SK-N-SH (cell line): ENCODE results near the gene HSPG2. TPM values are rescaled to one million over a fixed set of nuclear protein-coding genes. Genes with fewer than 3 reads are reported as not detected.

Source experiments
- CTCF ChIA-PET: fragments of 300-600, 350-600 bp; formaldehyde crosslinking; extraction: SDS; loops from one replicate; lab custom pipeline; 2021; lab: Yijun Ruan, JAX
- POLR2A ChIA-PET: fragments of 350-600 bp; sonication (Branson Sonifier 250); formaldehyde crosslinking; extraction: SDS; loops from one replicate; lab custom pipeline; 2020; ENCODE audit warnings: antibody characterized with exemption, inconsistent platforms; lab: Yijun Ruan, JAX
- DNase-seq: peaks from one replicate; pipeline ENCODE4 v3.0.0; 2012
- H2AFZ ChIP-seq: fragments of 200-600 bp; sonication (generic); 2 replicates; pipeline ENCODE4 v1.8.1; 2016; ENCODE audit warnings: antibody characterized with exemption, mild to moderate bottlenecking, low read depth
- H3F3A ChIP-seq: fragments of 200-600 bp; sonication (generic); replicated peaks from 2 replicates; pipeline ENCODE3; 2016; ENCODE audit warnings: antibody characterized with exemption, mild to moderate bottlenecking; ENCODE audit not compliant: insufficient read depth
- H3K27ac ChIP-seq, 2 experiments: fragments of 200-500 bp in 1 of 2; fragments of 200-600 bp in 1 of 2; sonication (Bioruptor generic) in 1 of 2; sonication (generic), shearing (Covaris generic) in 1 of 2; 2 replicates each; pipeline versions ENCODE4 v1.5.1 to v1.6.1; 2014 to 2016; ENCODE audit warnings: low read depth in 2 of 2, inconsistent platforms in 1 of 2, low read length in 1 of 2, mild to moderate bottlenecking in 1 of 2, mixed read lengths in 1 of 2
- H3K27me3 ChIP-seq: fragments of 200-600 bp; sonication (generic), shearing (Covaris generic); 2 replicates; pipeline ENCODE4 v1.6.1; 2016; ENCODE audit warnings: mixed run types; ENCODE audit not compliant: insufficient read depth
- H3K36me3 ChIP-seq, 2 experiments: fragments of 200-500 bp in 1 of 2; fragments of 200-600 bp in 1 of 2; sonication (Bioruptor generic) in 1 of 2; sonication (generic) in 1 of 2; replicated peaks in 1 of 2; 2 replicates each; pipeline versions ENCODE3 to v1.5.1; 2014 to 2016; ENCODE audit warnings: low read length in 1 of 2, mild to moderate bottlenecking in 1 of 2; ENCODE audit not compliant: insufficient read depth in 2 of 2, control insufficient read depth in 1 of 2
- H3K4me1 ChIP-seq, 2 experiments: fragments of 200-500 bp in 1 of 2; fragments of 200-600 bp in 1 of 2; sonication (Bioruptor generic) in 1 of 2; sonication (generic), shearing (Covaris generic) in 1 of 2; 2 replicates each; pipeline versions ENCODE4 v1.5.1 to v1.6.1; 2014 to 2016; ENCODE audit warnings: low read depth in 1 of 2, low read length in 1 of 2, mixed run types in 1 of 2; ENCODE audit not compliant: insufficient read depth in 2 of 2, control insufficient read depth in 1 of 2
- H3K4me2 ChIP-seq: fragments of 200-600 bp; sonication (generic), shearing (Covaris generic); 2 replicates; pipeline ENCODE4 v1.6.1; 2017; ENCODE audit warnings: mixed run types
- H3K4me3 ChIP-seq, 2 experiments: fragments of 200-500 bp in 1 of 2; fragments of 200-600 bp in 1 of 2; sonication (Bioruptor generic) in 1 of 2; sonication (generic), shearing (Covaris generic) in 1 of 2; 2 replicates each; pipeline versions ENCODE4 v1.5.1 to v1.8.1; 2014 to 2016; ENCODE audit warnings: low read depth in 2 of 2, inconsistent platforms in 1 of 2, low read length in 1 of 2, mild to moderate bottlenecking in 1 of 2, mixed read lengths in 1 of 2, moderate library complexity in 1 of 2
- H3K79me2 ChIP-seq: fragments of 200-600 bp; sonication (generic); 2 replicates; pipeline ENCODE4 v1.8.1; 2017; ENCODE audit warnings: mild to moderate bottlenecking; ENCODE audit not compliant: insufficient read depth
- H3K9ac ChIP-seq: fragments of 200-600 bp; sonication (generic); 2 replicates; pipeline ENCODE4 v1.6.1; 2017; ENCODE audit warnings: mixed run types
- H3K9me2 ChIP-seq: fragments of 200-600 bp; sonication (generic); 2 replicates; pipeline ENCODE4 v1.6.1; 2017; ENCODE audit warnings: mixed run types
- H3K9me3 ChIP-seq: fragments of 200-600 bp; sonication (generic); 2 replicates; pipeline ENCODE4 v1.6.1; 2017; ENCODE audit warnings: mixed run types, mild to moderate bottlenecking, moderate library complexity
- H4K20me1 ChIP-seq: fragments of 200-600 bp; sonication (generic); 2 replicates; pipeline ENCODE4 v1.6.1; 2017; ENCODE audit warnings: mild to moderate bottlenecking, mixed run types; ENCODE audit not compliant: insufficient read depth
- CHD2 ChIP-seq: fragments of 150-350 bp; IDR thresholded peaks from 2 replicates; pipeline ENCODE4 v1.6.1; 2018; ENCODE audit warnings: low read length; ENCODE audit not compliant: partially characterized antibody
- ELF1 ChIP-seq: IDR thresholded peaks from 2 replicates; pipeline ENCODE4 v1.4.0; 2012
- EP300 ChIP-seq, 2 experiments: IDR thresholded peaks; 2 replicates each; pipeline versions ENCODE4 v1.4.0 to v1.6.1; 2012; ENCODE audit warnings: borderline replicate concordance in 1 of 2, low read depth in 1 of 2, low read length in 1 of 2
- EZH2phosphoT487 ChIP-seq: fragments of 200-600 bp; sonication (generic); IDR thresholded peaks from 2 replicates; pipeline ENCODE4 v1.6.1; 2017; ENCODE audit warnings: low read depth, mixed run types, mild to moderate bottlenecking, antibody characterized with exemption, moderate library complexity, borderline replicate concordance
- FOSL2 ChIP-seq: IDR thresholded peaks from 2 replicates; pipeline ENCODE4 v1.4.0; 2012; ENCODE audit warnings: low read depth, mild to moderate bottlenecking, moderate library complexity, borderline replicate concordance
- FOXJ3 ChIP-seq: sonication (generic); formaldehyde crosslinking; IDR thresholded peaks from 2 replicates; pipeline ENCODE4 v1.5.1; 2020; ENCODE audit warnings: mild to moderate bottlenecking, missing genetic modification reagents
- JUND ChIP-seq: IDR thresholded peaks from 2 replicates; pipeline ENCODE4 v1.4.0; 2012
- MEF2A ChIP-seq: IDR thresholded peaks from 2 replicates; pipeline ENCODE4 v1.4.0; 2012; ENCODE audit warnings: low read depth, borderline replicate concordance
- MXI1 ChIP-seq: IDR thresholded peaks from 2 replicates; pipeline ENCODE4 v1.6.1; 2012; ENCODE audit warnings: mild to moderate bottlenecking, low read depth, low read length, improper control_type of control experiment
- NFIC ChIP-seq: IDR thresholded peaks from 2 replicates; pipeline ENCODE4 v1.4.0; 2012; ENCODE audit warnings: borderline replicate concordance
- RAD21 ChIP-seq: IDR thresholded peaks from 2 replicates; pipeline ENCODE4 v1.6.1; 2012; ENCODE audit warnings: mild to moderate bottlenecking, low read length
- RCOR1 ChIP-seq: fragments of 150-350 bp; IDR thresholded peaks from 2 replicates; pipeline ENCODE4 v1.6.1; 2017; ENCODE audit warnings: antibody characterized with exemption, low read length
- RFX5 ChIP-seq: IDR thresholded peaks from 2 replicates; pipeline ENCODE4 v1.6.1; 2012; ENCODE audit warnings: mild to moderate bottlenecking, improper control_type of control experiment, low read length
- SIN3A ChIP-seq: IDR thresholded peaks from 2 replicates; pipeline ENCODE4 v1.6.1; 2012; ENCODE audit warnings: low read depth, mild to moderate bottlenecking, low read length, moderate library complexity, borderline replicate concordance
- SMC3 ChIP-seq: IDR thresholded peaks from 2 replicates; pipeline ENCODE4 v1.6.1; 2012; ENCODE audit warnings: low read depth, low read length, improper control_type of control experiment
- YY1 ChIP-seq: IDR thresholded peaks from 2 replicates; pipeline ENCODE4 v1.4.0; 2012; ENCODE audit warnings: low read depth, mild to moderate bottlenecking
- WGBS: methylation state at CpG from one replicate; pipeline ENCODE4 v1.1.6; 2017; ENCODE audit warnings: low lambda C conversion rate; 5-methylcytosine and 5-hydroxymethylcytosine counted together
- polyA plus RNA-seq, 3 experiments: library from polyadenylated mRNA; depleted of rRNA; stranded (reverse); fragments of >200 nt; gene quantifications; 2 replicates each; pipeline ENCODE4 v1.2.3, GENCODE V29; 2012
- TF ChIP-seq, protein P1 (sequence below): fragments of 150-350 bp; IDR thresholded peaks from 2 replicates; pipeline ENCODE4 v1.6.1; 2016; ENCODE audit warnings: mild to moderate bottlenecking, low read depth, low read length
- TF ChIP-seq, protein P2 (sequence below): IDR thresholded peaks from 2 replicates; pipeline ENCODE4 v1.4.0; 2012; ENCODE audit warnings: low read depth, borderline replicate concordance
- TF ChIP-seq, protein P3 (sequence below): IDR thresholded peaks from 2 replicates; pipeline ENCODE4 v1.4.0; 2012; ENCODE audit warnings: low read depth, borderline replicate concordance

HSPG2 gene
- polyA plus RNA-seq, 1 of the 3 experiments (the other 2 are of a cell fraction): 28.9 TPM

DNA sequence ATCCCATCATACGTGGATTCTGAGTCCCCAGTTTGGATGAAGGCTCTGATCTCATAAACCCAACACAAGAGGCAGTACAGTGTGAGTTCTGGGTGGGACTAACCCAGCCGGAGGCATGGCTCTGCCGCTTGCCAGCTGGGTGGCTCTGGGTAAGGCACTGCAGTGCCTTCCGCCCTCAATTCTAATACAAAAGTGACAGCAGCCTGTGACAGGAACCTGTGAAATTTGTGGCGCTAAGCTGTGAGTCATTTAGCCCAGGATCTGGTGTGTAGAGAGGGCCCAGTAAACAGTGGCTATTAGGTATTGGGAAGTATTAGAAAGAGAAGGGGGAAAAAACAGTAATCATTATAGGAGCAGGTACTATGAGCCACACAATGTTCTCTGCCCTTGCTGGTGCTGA is 23.3 kb downstream of the HSPG2 start:
- H4K20me1 ChIP-seq: peaks cover 16% of the 10 kb centered on the region
- DNase-seq: no peak
- TF ChIP-seq MEF2A: no peak
- no peak for TF ChIP-seq SIN3A
- TF ChIP-seq, all 33 proteins: peak for 0
- CTCF ChIA-PET: no interaction called here
- WGBS: 96% methylated on average over 4 of the region's 5 CpGs
- peaks cover 0 to 16% of the 10 kb centered on the region in 2 experiments; a peak in 1 of 4 replicates for H3K4me1 ChIP-seq
- H3K79me2 ChIP-seq: peaks cover 63% of the 10 kb centered on the region
- POLR2A ChIA-PET: no interaction called here
- no peak overlapping the region for H3K9ac ChIP-seq
- no peaks in the 10 kb centered on the region for H3K27me3 ChIP-seq
- peaks cover 4% of the 10 kb centered on the region for H3F3A ChIP-seq
- no peak overlapping the region for H3K4me3 ChIP-seq
- H3K4me2 ChIP-seq: no peak overlapping the region
- H3K9me2 ChIP-seq: no peaks in the 10 kb centered on the region
- H3K27ac ChIP-seq: no peak overlapping the region
- no peaks in the 10 kb centered on the region for H3K9me3 ChIP-seq
- H2AFZ ChIP-seq: no peak overlapping the region
- peaks cover 0 to 11% of the 10 kb centered on the region in 2 experiments for H3K36me3 ChIP-seq

DNA sequence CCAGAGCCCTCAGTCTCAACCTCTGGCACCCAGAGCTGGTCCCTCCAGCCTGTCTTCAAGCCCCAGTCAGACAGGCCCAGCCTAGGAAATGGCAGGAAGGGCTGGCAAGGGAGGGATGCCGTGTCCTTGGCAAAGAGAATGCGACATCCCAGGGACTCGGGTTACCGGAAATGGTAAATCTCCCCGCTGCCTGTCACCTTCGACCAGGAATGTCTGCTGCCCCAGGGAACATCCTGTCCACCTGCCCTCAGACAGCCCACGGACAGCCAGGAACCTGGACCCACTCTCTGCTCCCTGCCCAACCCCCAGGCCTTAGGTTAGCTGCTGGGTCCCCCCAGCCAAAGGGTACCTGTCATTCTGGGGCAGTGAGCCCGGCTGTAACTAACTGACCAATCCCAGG is 23.9 kb downstream of the HSPG2 start:
- H3K9me2 ChIP-seq: no peaks in the 10 kb centered on the region
- H3F3A ChIP-seq: peaks cover 4% of the 10 kb centered on the region
- no peak overlapping the region for H3K27ac ChIP-seq
- no peak for TF ChIP-seq MXI1
- TF ChIP-seq EZH2phosphoT487: no peak
- no peak for TF ChIP-seq NFIC
- no peak for TF ChIP-seq RCOR1
- no peak for TF ChIP-seq MEF2A
- TF ChIP-seq CHD2: no peak
- TF ChIP-seq SIN3A: no peak
- TF ChIP-seq, protein P1, sequence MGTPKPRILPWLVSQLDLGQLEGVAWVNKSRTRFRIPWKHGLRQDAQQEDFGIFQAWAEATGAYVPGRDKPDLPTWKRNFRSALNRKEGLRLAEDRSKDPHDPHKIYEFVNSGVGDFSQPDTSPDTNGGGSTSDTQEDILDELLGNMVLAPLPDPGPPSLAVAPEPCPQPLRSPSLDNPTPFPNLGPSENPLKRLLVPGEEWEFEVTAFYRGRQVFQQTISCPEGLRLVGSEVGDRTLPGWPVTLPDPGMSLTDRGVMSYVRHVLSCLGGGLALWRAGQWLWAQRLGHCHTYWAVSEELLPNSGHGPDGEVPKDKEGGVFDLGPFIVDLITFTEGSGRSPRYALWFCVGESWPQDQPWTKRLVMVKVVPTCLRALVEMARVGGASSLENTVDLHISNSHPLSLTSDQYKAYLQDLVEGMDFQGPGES: no peak
- no peak for TF ChIP-seq FOXJ3 (CRISPR knock-in tag)
- TF ChIP-seq, protein P2, sequence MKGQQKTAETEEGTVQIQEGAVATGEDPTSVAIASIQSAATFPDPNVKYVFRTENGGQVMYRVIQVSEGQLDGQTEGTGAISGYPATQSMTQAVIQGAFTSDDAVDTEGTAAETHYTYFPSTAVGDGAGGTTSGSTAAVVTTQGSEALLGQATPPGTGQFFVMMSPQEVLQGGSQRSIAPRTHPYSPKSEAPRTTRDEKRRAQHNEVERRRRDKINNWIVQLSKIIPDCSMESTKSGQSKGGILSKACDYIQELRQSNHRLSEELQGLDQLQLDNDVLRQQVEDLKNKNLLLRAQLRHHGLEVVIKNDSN: no peak
- TF ChIP-seq, protein P3, sequence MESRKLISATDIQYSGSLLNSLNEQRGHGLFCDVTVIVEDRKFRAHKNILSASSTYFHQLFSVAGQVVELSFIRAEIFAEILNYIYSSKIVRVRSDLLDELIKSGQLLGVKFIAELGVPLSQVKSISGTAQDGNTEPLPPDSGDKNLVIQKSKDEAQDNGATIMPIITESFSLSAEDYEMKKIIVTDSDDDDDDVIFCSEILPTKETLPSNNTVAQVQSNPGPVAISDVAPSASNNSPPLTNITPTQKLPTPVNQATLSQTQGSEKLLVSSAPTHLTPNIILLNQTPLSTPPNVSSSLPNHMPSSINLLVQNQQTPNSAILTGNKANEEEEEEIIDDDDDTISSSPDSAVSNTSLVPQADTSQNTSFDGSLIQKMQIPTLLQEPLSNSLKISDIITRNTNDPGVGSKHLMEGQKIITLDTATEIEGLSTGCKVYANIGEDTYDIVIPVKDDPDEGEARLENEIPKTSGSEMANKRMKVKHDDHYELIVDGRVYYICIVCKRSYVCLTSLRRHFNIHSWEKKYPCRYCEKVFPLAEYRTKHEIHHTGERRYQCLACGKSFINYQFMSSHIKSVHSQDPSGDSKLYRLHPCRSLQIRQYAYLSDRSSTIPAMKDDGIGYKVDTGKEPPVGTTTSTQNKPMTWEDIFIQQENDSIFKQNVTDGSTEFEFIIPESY: no peak
- no peak for TF ChIP-seq RAD21
- no peak for TF ChIP-seq JUND
- TF ChIP-seq FOSL2: no peak
- TF ChIP-seq RFX5: no peak
- no peak for TF ChIP-seq EP300 (IDR thresholded peaks at IDR 0.05; ENCODE audit: borderline replicate concordance in 1 of 2, low read depth in 1 of 2, low read length in 1 of 2)
- TF ChIP-seq ELF1: no peak
- no peak for TF ChIP-seq SMC3
- TF ChIP-seq YY1: no peak
- DNase-seq: no peak
- H3K4me2 ChIP-seq: no peak overlapping the region
- H3K9me3 ChIP-seq: no peaks in the 10 kb centered on the region
- H3K9ac ChIP-seq: no peak overlapping the region
- WGBS: 91% methylated on average over 4 of the region's 8 CpGs
- no peak overlapping the region for H3K4me3 ChIP-seq
- H4K20me1 ChIP-seq: peaks cover 16% of the 10 kb centered on the region
- ChIA-PET CTCF (no interaction called here), POLR2A (no interaction called here)
- H3K27me3 ChIP-seq: no peaks in the 10 kb centered on the region
- peaks cover 63% of the 10 kb centered on the region for H3K79me2 ChIP-seq
- H3K36me3 ChIP-seq: peaks cover 0 to 9% of the 10 kb centered on the region in 2 experiments
- H2AFZ ChIP-seq: no peak overlapping the region
- peaks cover 0 to 16% of the 10 kb centered on the region in 2 experiments; a peak in 1 of 4 replicates for H3K4me1 ChIP-seq
